GM18499 (cell line): ENCODE data around the gene MTX3.

Source experiments
- ATAC-seq: cut with Tn5 transposase; IDR thresholded peaks from one replicate; pipeline ENCODE4 v1.9.1; 2021; ENCODE audit warnings: moderate number of reproducible peaks; ENCODE audit not compliant: insufficient read depth, unreplicated experiment

Gene MTX3

GRCh38 chr5:79984363-79984762 lies 6.7 kb downstream of the MTX3 start:
- no peak for ATAC-seq

- ATAC-seq, result no peak
These were observed 7.4 kb downstream of the MTX3 start for GRCh38 chr5:79983618-79984017.

GRCh38 chr5:79982136-79982535 lies 8.9 kb downstream of the MTX3 start:
- ATAC-seq, result no peak

- ATAC-seq, result no peak
These were observed 14.1 kb downstream of the MTX3 start for GRCh38 chr5:79976759-79977515.

GRCh38 chr5:79975422-79975821 lies 15.6 kb downstream of the MTX3 start:
- no peak for ATAC-seq

GRCh38 chr5:79974886-79975285 lies 16.2 kb downstream of the MTX3 start:
- ATAC-seq, result no peak

GRCh38 chr5:79973996-79974395 lies 17.1 kb downstream of the MTX3 start:
- no peak for ATAC-seq

GRCh38 chr5:79973511-79973910 lies 17.6 kb downstream of the MTX3 start:
- ATAC-seq, result no peak

- no peak for ATAC-seq
These were observed 19.9 kb downstream of the MTX3 start for GRCh38 chr5:79971156-79971555.

- no peak for ATAC-seq
These were observed 24.6 kb downstream of the MTX3 start for GRCh38 chr5:79966448-79966847.

- ATAC-seq, result no peak
These were observed 26.9 kb downstream of the MTX3 start for GRCh38 chr5:79964136-79964535.

- no peak for ATAC-seq
These were observed 27.6 kb downstream of the MTX3 start for GRCh38 chr5:79963261-79964061.

- no peak for ATAC-seq
These were observed 28.4 kb downstream of the MTX3 start for GRCh38 chr5:79962575-79963222.

- ATAC-seq, result no peak
These were observed 29.1 kb downstream of the MTX3 start for GRCh38 chr5:79961716-79962574.

- no peak for ATAC-seq
These were observed 31.7 kb downstream of the MTX3 start for GRCh38 chr5:79959407-79959806.

- no peak for ATAC-seq
These were observed 35.0 kb downstream of the MTX3 start for GRCh38 chr5:79955941-79956670.

GRCh38 chr5:79955356-79955895 lies 35.6 kb downstream of the MTX3 start:
- ATAC-seq, result no peak

- ATAC-seq, result no peak
These were observed 36.4 kb downstream of the MTX3 start for GRCh38 chr5:79954620-79955019.

- ATAC-seq, result no peak
These were observed 43.5 kb downstream of the MTX3 start for GRCh38 chr5:79947567-79947966.
